Liver (tissue), 9 donors: Measurements from ENCODE around the gene PAFAH1B2. TPM values are rescaled to one million over a fixed set of nuclear protein-coding genes. Genes with fewer than 3 reads are reported as not detected.

ENCODE experiments used
- DNase-seq: peaks from one replicate; pipeline ENCODE4 v3.0.0-alpha.2; 2017; ENCODE audit warnings: low spot score
- H3K27ac ChIP-seq, 2 donors: one replicate each; pipeline ENCODE4 v1.7.0; 2013; ENCODE audit warnings: inconsistent platforms in 2 of 2, low read length in 2 of 2, control low read depth in 1 of 2, low read depth in 1 of 2, mild to moderate bottlenecking in 1 of 2
- H3K27me3 ChIP-seq, 4 donors: one replicate each; pipeline versions ENCODE4 v1.6.1 to v1.7.0; 2013; ENCODE audit warnings: low read length in 3 of 4, inconsistent platforms in 1 of 4, mild to moderate bottlenecking in 1 of 4, moderate library complexity in 1 of 4; ENCODE audit not compliant: control insufficient read depth in 4 of 4, insufficient read depth in 4 of 4
- H3K36me3 ChIP-seq, 4 donors: one replicate each; pipeline versions ENCODE4 v1.6.1 to v1.7.0; 2013; ENCODE audit warnings: low read length in 3 of 4, mild to moderate bottlenecking in 3 of 4, low read depth in 1 of 4, moderate library complexity in 1 of 4; ENCODE audit not compliant: control insufficient read depth in 4 of 4, insufficient read depth in 3 of 4
- H3K4me1 ChIP-seq, 4 donors: one replicate each; pipeline versions ENCODE4 v1.6.1 to v1.7.0; 2013; ENCODE audit warnings: low read length in 3 of 4, mild to moderate bottlenecking in 3 of 4, moderate library complexity in 1 of 4; ENCODE audit not compliant: control insufficient read depth in 4 of 4, insufficient read depth in 4 of 4
- H3K4me3 ChIP-seq, 3 donors: one replicate each; pipeline versions ENCODE4 v1.6.1 to v1.7.0; 2013; ENCODE audit warnings: low read length in 3 of 3, control low read depth in 1 of 3, low read depth in 1 of 3, mild to moderate bottlenecking in 1 of 3
- H3K9ac ChIP-seq, 2 donors: one replicate each; pipeline ENCODE4 v1.7.0; 2013; ENCODE audit warnings: low read length in 2 of 2, mild to moderate bottlenecking in 2 of 2, moderate library complexity in 2 of 2, control low read depth in 1 of 2, low read depth in 1 of 2
- H3K9me3 ChIP-seq, 4 donors: one replicate each; pipeline versions ENCODE4 v1.6.1 to v1.7.0; 2013; ENCODE audit warnings: low read length in 3 of 4; ENCODE audit not compliant: control insufficient read depth in 4 of 4
- ATF3 ChIP-seq: IDR thresholded peaks from 2 replicates; pipeline ENCODE4 v1.6.1; 2016; ENCODE audit warnings: antibody characterized with exemption
- CTCF ChIP-seq: fragments of 150-350 bp; IDR thresholded peaks from 2 replicates; pipeline ENCODE4 v1.5.1; 2017; ENCODE audit warnings: improper control_type of control experiment, low read depth, low read length; ENCODE audit not compliant: missing input control
- EGR1 ChIP-seq, 2 donors: IDR thresholded peaks; 2 replicates each; pipeline ENCODE4 v1.6.1; 2016 to 2018; ENCODE audit warnings: antibody characterized with exemption in 2 of 2, low read depth in 2 of 2
- FOXA2 ChIP-seq: IDR thresholded peaks from 2 replicates; pipeline ENCODE4 v1.6.1; 2016; ENCODE audit warnings: antibody characterized with exemption
- HNF4A ChIP-seq, 2 donors: conservative IDR thresholded peaks; 2 replicates each; pipeline ENCODE4 v1.6.1; 2016; ENCODE audit warnings: antibody characterized with exemption in 2 of 2, mild to moderate bottlenecking in 2 of 2
- HNF4G ChIP-seq: IDR thresholded peaks from 2 replicates; pipeline ENCODE4 v1.6.1; 2016; ENCODE audit warnings: antibody characterized with exemption
- JUND ChIP-seq, 2 donors: IDR thresholded peaks; 2 replicates each; pipeline ENCODE4 v1.6.1; 2016; ENCODE audit warnings: antibody characterized with exemption in 2 of 2
- MAX ChIP-seq: IDR thresholded peaks from 2 replicates; pipeline ENCODE4 v1.6.1; 2016; ENCODE audit warnings: antibody characterized with exemption
- NR2F2 ChIP-seq: IDR thresholded peaks from 2 replicates; pipeline ENCODE4 v1.6.1; 2016; ENCODE audit warnings: antibody characterized with exemption
- RAD21 ChIP-seq, 2 donors: IDR thresholded peaks; 2 replicates each; pipeline ENCODE4 v1.6.1; 2016; ENCODE audit warnings: antibody characterized with exemption in 2 of 2, mild to moderate bottlenecking in 2 of 2
- REST ChIP-seq: IDR thresholded peaks from 2 replicates; pipeline ENCODE4 v1.6.1; 2016; ENCODE audit warnings: antibody characterized with exemption, mild to moderate bottlenecking
- RXRA ChIP-seq, 2 donors: IDR thresholded peaks; 2 replicates each; pipeline ENCODE4 v1.6.1; 2017 to 2018; ENCODE audit warnings: antibody characterized with exemption in 2 of 2, mild to moderate bottlenecking in 1 of 2
- SP1 ChIP-seq: IDR thresholded peaks from 2 replicates; pipeline ENCODE4 v1.6.1; 2018; ENCODE audit warnings: antibody characterized with exemption, mild to moderate bottlenecking
- TAF1 ChIP-seq: conservative IDR thresholded peaks from 2 replicates; pipeline ENCODE4 v1.6.1; 2016; ENCODE audit warnings: antibody characterized with exemption, mild to moderate bottlenecking
- YY1 ChIP-seq: IDR thresholded peaks from 2 replicates; pipeline ENCODE4 v1.6.1; 2016; ENCODE audit warnings: antibody characterized with exemption, mild to moderate bottlenecking
- ZBTB33 ChIP-seq: IDR thresholded peaks from 2 replicates; pipeline ENCODE4 v1.6.1; 2016; ENCODE audit warnings: antibody characterized with exemption
- WGBS: extraction: QIAGEN DNeasy Blood & Tissue Kit; methylation state at CpG from one replicate; pipeline ENCODE4 v1.1.7; 2013; 5-methylcytosine and 5-hydroxymethylcytosine counted together
- polyA plus RNA-seq, 2 donors: library from polyadenylated mRNA; stranded (reverse) in 1 of 2; unstranded in 1 of 2; fragments of 200-250 nt in 1 of 2; fragments of >200 nt in 1 of 2; fragmentation: Nextera tagmentation in 1 of 2; extraction: Ambion mirVana in 1 of 2; gene quantifications; one replicate each; pipeline versions ENCODE4 v1.2.1 to v1.2.3, GENCODE V29; 2013 to 2015
- total RNA-seq, 2 donors: library from RNA; depleted of rRNA; stranded (reverse); fragments of >200 nt; gene quantifications; one replicate each; pipeline ENCODE4 v1.2.3, GENCODE V29; 2014
- donor health status: healthy.
- donor health status: healthy.
- donor health status: healthy.
- donor health status: healthy.
- donor health status: healthy.

PAFAH1B2 gene
- total and polyA plus RNA-seq, 4 donors, result 12.7 to 39.8 (median 24.9) TPM

GRCh38 chr11:117189941-117190544 lies 46.0 kb downstream of the PAFAH1B2 start:
- Histone ChIP-seq H3K4me1 (peaks cover 0 to 3% (median 0%) of the 10 kb centered on the region in 4 donors), H3K9me3 (no peaks in the 10 kb centered on the region), H3K4me3 (no peak overlapping the region), H3K9ac (no peak overlapping the region), H3K27ac (no peak overlapping the region), H3K27me3 (no peaks in the 10 kb centered on the region), H3K36me3 (peaks cover 13 to 77% (median 20%) of the 10 kb centered on the region in 4 donors)
- no peak for DNase-seq
- no peak for TF ChIP-seq FOXA2
- TF ChIP-seq ZBTB33, result no peak
- TF ChIP-seq EGR1 (IDR thresholded peaks at IDR 0.05; ENCODE audit: low read depth in 2 of 2), result no peak
- TF ChIP-seq HNF4G, result no peak
- TF ChIP-seq HNF4A (conservative IDR thresholded peaks at IDR 0.05), result no peak
- TF ChIP-seq JUND (IDR thresholded peaks at IDR 0.05), result no peak
- TF ChIP-seq CTCF, result no peak
- no peak for TF ChIP-seq TAF1
- TF ChIP-seq REST, result no peak
- TF ChIP-seq MAX, result no peak
- no peak for TF ChIP-seq RAD21 (IDR thresholded peaks at IDR 0.05)
- no peak for TF ChIP-seq ATF3
- no peak for TF ChIP-seq YY1
- WGBS, result 88% methylated on average over 8 of the region's 8 CpGs

GRCh38 chr11:117191680-117192400 lies 47.8 kb downstream of the PAFAH1B2 start:
- WGBS, result 96% methylated on average over 26 of the region's 26 CpGs
- no peaks in the 10 kb centered on the region for H3K9me3 ChIP-seq
- peaks cover 16 to 74% (median 26%) of the 10 kb centered on the region in 4 donors for H3K36me3 ChIP-seq
- TF ChIP-seq SP1 (no peak), RXRA (IDR thresholded peaks at IDR 0.05) (no peak), RAD21 (IDR thresholded peaks at IDR 0.05) (no peak), NR2F2 (no peak), ATF3 (no peak), TAF1 (no peak), HNF4G (no peak), FOXA2 (no peak), REST (no peak), YY1 (no peak), JUND (IDR thresholded peaks at IDR 0.05) (no peak), HNF4A (conservative IDR thresholded peaks at IDR 0.05) (no peak)
- peaks cover 0 to 3% (median 0%) of the 10 kb centered on the region in 4 donors for H3K4me1 ChIP-seq
- H3K4me3 ChIP-seq, result no peak overlapping the region
- H3K9ac ChIP-seq, result no peak overlapping the region
- DNase-seq, result no peak
- H3K27me3 ChIP-seq, result no peaks in the 10 kb centered on the region
- no peak overlapping the region for H3K27ac ChIP-seq
